ENCODE data around the gene CEP250.

DNA sequence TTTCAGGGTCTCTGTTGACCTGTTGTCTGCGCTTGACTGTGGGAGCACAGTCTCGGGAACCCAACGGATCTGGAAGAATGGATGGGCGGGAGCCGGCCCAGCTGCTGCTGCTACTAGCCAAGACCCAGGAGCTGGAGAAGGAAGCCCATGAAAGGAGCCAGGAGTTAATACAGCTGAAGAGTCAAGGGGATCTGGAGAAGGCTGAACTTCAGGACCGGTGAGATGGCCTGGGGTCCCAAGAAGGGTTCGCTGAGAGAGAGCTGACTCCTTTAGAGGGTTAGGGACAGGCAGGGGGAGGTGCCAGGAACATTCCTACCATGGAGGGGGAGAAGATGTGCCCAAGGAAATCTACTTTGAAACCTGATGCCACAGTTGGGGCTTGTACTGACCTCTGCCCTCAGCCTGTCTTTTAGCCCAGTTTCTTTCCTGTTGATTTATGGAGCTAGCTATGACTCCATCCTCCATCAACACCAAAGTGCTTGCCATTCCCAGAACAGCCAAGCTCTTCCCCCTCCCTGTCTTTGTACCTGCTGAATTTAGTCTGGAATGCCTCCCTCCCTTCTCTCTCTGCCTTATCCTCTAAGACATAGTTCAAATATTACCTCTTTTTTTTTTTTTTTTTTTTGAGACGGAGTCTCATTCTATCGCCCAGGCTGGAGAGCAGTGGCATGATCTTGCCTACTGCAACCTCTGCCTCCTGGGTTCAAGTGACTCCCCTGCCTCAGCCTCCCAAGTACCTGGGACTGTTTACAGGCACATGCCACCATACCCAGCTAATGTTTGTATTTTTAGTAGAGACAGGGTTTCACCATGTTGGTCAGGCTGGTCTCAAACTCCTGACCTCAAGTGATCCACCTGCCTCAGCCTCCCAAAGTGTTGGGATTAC lies 12.2 kb downstream of the CEP250 start:
- no peak for TF ChIP-seq POLR2A (IDR thresholded peaks at IDR 0.05; ENCODE audit: low read depth, low read length)
- no peak for TF ChIP-seq TAF1 (IDR thresholded peaks at IDR 0.05; ENCODE audit: borderline replicate concordance, low read depth, low read length)
